CD8-positive, alpha-beta memory T cell (primary cell): Measurements from ENCODE around the gene KRTAP10-11. TPM values are rescaled to one million over a fixed set of nuclear protein-coding genes. Genes with fewer than 3 reads are reported as not detected.
"Not testable (repeated sequence)": the region's sequence is repeated elsewhere in the genome, so short reads cannot be mapped to it uniquely, and the experiment has no call there.

Source experiments
- CTCF ChIA-PET: fragments of 350-600 bp; sonication (Branson Sonifier 250); formaldehyde crosslinking; loops from one replicate; lab custom pipeline; 2021; ENCODE audit warnings: antibody characterized with exemption; lab: Charles Lee
- POLR2A ChIA-PET: fragments of 350-600 bp; sonication (Branson Sonifier 250); formaldehyde crosslinking; loops from one replicate; lab custom pipeline; 2021; ENCODE audit warnings: antibody characterized with exemption; lab: Charles Lee
- DNase-seq, 5 donors: peaks; one replicate each; pipeline versions ENCODE4 v3.0.0 to v3.0.0-alpha.2; 2020 to 2022; ENCODE audit warnings: mixed read lengths in 1 of 5
- H3K27ac ChIP-seq: one replicate; pipeline ENCODE4 v1.7.0; 2013; ENCODE audit warnings: low read depth, mild to moderate bottlenecking, low read length, moderate library complexity
- H3K27me3 ChIP-seq: 2 replicates; pipeline ENCODE4 v1.7.0; 2013; ENCODE audit warnings: low read length, mild to moderate bottlenecking; ENCODE audit not compliant: insufficient read depth, poor library complexity, severe bottlenecking
- H3K36me3 ChIP-seq: 2 replicates; pipeline ENCODE4 v1.7.0; 2013; ENCODE audit warnings: mild to moderate bottlenecking, low read length, moderate library complexity; ENCODE audit not compliant: insufficient read depth
- H3K4me1 ChIP-seq: 2 replicates; pipeline ENCODE4 v1.7.0; 2013; ENCODE audit warnings: mild to moderate bottlenecking, low read length, moderate library complexity; ENCODE audit not compliant: insufficient read depth
- H3K4me3 ChIP-seq: 2 replicates; pipeline ENCODE4 v1.7.0; 2013; ENCODE audit warnings: mild to moderate bottlenecking, low read length
- H3K9me3 ChIP-seq: 2 replicates; pipeline ENCODE4 v1.7.0; 2013; ENCODE audit warnings: mild to moderate bottlenecking, low read length
- H3K27ac Mint-ChIP-seq, 8 donors: one replicate each; pipeline ENCODE4 v1.8.0; 2020 to 2021; ENCODE audit warnings: mixed read lengths in 8 of 8, mild to moderate bottlenecking in 6 of 8, inconsistent platforms in 3 of 8, moderate library complexity in 3 of 8
- H3K27me3 Mint-ChIP-seq, 2 donors: one replicate each; pipeline ENCODE4 v1.8.0; 2020 to 2021; ENCODE audit warnings: mixed read lengths in 2 of 2, mild to moderate bottlenecking in 1 of 2, moderate library complexity in 1 of 2
- H3K36me3 Mint-ChIP-seq, 3 donors: one replicate each; pipeline ENCODE4 v1.8.0; 2020 to 2021; ENCODE audit warnings: mixed read lengths in 3 of 3, inconsistent platforms in 1 of 3, mild to moderate bottlenecking in 1 of 3
- H3K4me1 Mint-ChIP-seq, 3 donors: one replicate each; pipeline ENCODE4 v1.8.0; 2020 to 2021; ENCODE audit warnings: mixed read lengths in 3 of 3, inconsistent platforms in 1 of 3, mild to moderate bottlenecking in 1 of 3
- H3K4me3 Mint-ChIP-seq, 7 donors: one replicate each; pipeline ENCODE4 v1.8.0; 2020 to 2021; ENCODE audit warnings: mixed read lengths in 7 of 7, mild to moderate bottlenecking in 6 of 7, moderate library complexity in 4 of 7, inconsistent platforms in 2 of 7
- H3K9me3 Mint-ChIP-seq, 5 donors: one replicate each; pipeline ENCODE4 v1.8.0; 2020 to 2022; ENCODE audit warnings: mixed read lengths in 5 of 5, mild to moderate bottlenecking in 3 of 5, moderate library complexity in 2 of 5, inconsistent platforms in 1 of 5
- polyA plus RNA-seq: library from polyadenylated mRNA; unstranded; fragments of 300-500 nt; fragmentation: Illumina TruSeq; gene quantifications from one replicate; pipeline ENCODE4 v1.2.3, GENCODE V29; 2021
- total RNA-seq, 2 experiments: library from RNA; stranded (reverse); gene quantifications; one replicate each; pipeline ENCODE4 v1.2.3, GENCODE V29; 2021

The KRTAP10-11 gene
- total and polyA plus RNA-seq, 3 experiments from 2014 or later = not detected

DNA sequence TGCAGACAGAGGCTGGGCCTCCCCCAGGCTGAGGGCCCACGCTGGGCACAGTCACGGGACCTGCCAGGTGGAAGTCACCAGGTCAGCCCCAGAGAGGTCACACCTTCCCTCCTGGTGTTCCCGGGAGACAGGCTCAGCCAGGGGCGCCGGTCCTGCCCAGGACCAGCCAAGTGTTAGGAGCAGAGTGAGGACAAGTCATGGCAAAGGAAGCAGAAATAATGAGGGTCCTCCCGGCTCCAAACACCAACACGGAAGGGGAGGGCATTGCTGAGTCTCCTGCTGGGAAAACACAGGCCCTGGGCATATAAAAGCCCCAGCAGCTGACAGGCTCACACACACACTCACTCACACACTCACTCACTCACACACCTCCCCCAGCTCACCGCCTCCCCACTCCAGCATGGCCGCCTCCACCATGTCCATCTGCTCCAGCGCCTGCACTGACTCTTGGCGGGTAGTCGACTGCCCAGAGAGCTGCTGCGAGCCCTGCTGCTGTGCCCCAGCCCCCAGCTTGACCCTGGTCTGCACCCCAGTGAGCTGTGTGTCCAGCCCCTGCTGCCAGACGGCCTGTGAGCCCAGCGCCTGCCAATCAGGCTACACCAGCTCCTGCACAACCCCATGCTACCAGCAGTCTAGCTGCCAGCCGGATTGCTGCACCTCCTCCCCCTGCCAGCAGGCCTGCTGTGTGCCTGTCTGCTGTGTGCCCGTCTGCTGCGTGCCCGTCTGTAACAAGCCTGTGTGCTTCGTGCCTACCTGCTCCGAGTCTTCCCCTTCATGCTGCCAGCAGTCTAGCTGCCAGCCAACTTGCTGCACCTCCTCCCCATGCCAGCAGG is 9.0 kb upstream of the KRTAP10-11 start, which contains the start of gene KRTAP10-10:
KRTAP10-10 (plus strand) TSS at position 339 of the 833 bp plus-strand sequence; CDS start at position 401, 62 bp downstream.
- Histone ChIP-seq H3K36me3 (no peaks in the 10 kb centered on the region), H3K4me1 (no peaks in the 10 kb centered on the region), H3K9me3 (no peaks in the 10 kb centered on the region), H3K27me3 (no peaks in the 10 kb centered on the region), H3K4me3 (no peak within 1 kb of the TSS), H3K27ac (no peak within 1 kb of the TSS)
- ChIA-PET CTCF (interaction anchor here (1.5 kb wide), 1 partner anchor 18 kb away, joined by 3 read pairs; no protein-coding TSS in a partner anchor), POLR2A (no interaction called here)
- peak within 1 kb of the TSS in 2 of 8 donors; percentile 72 to 90 for H3K27ac Mint-ChIP-seq
- H3K4me3 Mint-ChIP-seq = no peak within 1 kb of the TSS
- peaks cover 0 to 19% (median 0%) of the 10 kb centered on the region in 3 donors for H3K36me3 Mint-ChIP-seq
- no peak for DNase-seq
- peaks cover 2 to 17% of the 10 kb centered on the region in 2 donors for H3K27me3 Mint-ChIP-seq
- H3K9me3 Mint-ChIP-seq = peaks cover 11 to 20% (median 18%) of the 10 kb centered on the region in 5 donors
- H3K4me1 Mint-ChIP-seq = no peaks in the 10 kb centered on the region

DNA sequence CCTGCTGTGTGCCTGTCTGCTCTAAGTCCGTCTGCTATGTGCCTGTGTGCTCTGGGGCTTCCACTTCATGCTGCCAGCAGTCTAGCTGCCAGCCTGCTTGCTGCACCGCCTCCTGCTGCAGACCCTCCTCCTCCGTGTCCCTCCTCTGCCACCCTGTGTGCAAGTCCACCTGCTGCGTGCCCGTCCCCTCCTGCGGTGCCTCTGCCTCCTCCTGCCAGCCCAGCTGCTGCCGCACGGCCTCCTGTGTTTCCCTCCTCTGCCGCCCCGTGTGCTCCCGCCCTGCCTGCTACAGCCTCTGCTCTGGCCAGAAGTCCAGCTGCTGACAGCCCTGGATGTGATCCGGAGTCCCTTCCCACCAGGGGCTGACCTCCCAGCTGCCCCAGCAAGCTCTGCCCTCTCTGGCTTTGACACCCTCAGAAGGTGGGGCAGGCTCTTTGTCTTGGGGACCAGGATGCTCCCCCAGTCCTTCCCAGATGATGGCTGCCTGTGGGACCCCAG is 8.3 kb upstream of the KRTAP10-11 start:
- H3K27me3 ChIP-seq, H3K9me3 ChIP-seq, H3K4me1 ChIP-seq, H3K4me3 ChIP-seq, H3K4me1 Mint-ChIP-seq, H3K36me3 ChIP-seq, H3K4me3 Mint-ChIP-seq, POLR2A ChIA-PET, DNase-seq, H3K27ac ChIP-seq: not testable (repeated sequence)
- Mint-ChIP-seq H3K36me3 (peaks cover 0 to 18% (median 0%) of the 10 kb centered on the region in 3 donors), H3K9me3 (peaks cover 7 to 16% (median 16%) of the 10 kb centered on the region in 5 donors), H3K27me3 (peaks cover 2 to 17% of the 10 kb centered on the region in 2 donors), H3K27ac (peak overlapping the region in 2 of 8 donors; percentile 72 to 90)
- CTCF ChIA-PET = interaction anchor here (1.5 kb wide), 1 partner anchor 18 kb away, joined by 3 read pairs; no protein-coding TSS in a partner anchor

DNA sequence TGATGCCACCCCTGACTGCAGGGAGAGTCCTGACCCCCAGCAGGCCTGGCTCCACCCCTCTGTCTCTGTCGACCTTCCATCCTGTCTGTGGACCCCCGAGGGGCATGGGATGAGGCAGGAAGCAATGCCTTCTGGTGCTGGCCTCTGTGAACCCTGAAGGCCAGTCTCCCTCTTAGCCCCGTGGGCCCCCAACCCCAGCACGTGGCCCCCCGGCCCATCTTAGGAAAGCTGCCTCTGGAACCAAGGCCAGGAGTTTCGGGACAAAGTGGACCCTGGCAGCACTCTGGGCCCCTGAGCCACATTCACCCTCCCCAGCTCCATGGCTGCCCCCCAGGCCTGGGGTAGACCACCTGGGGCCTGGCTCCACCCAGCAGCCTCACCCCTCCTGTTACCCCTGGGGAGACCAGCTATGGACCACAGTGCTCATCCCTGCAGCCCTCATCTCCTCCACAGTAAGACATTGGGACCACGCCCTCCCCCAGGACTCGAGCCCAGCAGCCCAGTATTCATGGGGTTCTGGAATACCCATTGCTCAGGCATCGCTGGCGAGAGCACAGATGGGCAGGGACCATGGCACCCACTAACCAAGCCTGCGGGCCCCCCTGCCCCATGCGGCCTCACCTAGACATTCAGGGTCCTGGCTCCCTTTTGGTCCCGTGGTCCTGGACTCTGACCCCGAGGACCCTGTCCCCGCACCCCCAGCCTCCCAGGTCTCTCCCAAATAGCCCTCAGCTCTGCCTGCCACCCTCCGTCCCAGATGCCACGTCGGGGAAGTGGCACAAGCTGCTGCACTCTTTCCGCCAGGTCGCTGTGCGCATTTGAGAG is 7.5 kb upstream of the KRTAP10-11 start:
- DNase-seq, POLR2A ChIA-PET: not testable (repeated sequence)

DNA sequence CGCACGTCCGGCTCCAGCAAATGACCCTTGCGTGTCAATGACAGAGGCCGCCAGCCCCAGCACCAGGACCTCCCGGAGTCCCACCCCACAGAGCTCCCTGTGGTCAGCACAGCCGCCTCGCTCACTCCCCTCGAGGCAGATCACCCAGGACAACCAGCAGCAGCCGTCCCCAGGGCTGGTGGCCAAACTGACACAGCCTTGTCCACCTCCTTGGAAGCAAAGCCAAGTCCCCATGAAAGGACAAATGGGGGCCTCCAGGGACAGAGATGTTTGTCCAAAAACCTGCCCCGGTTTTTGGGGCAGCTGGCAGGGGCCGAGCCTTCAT is 6.9 kb upstream of the KRTAP10-11 start:
- H3K9me3 ChIP-seq = no peaks in the 10 kb centered on the region
- Mint-ChIP-seq H3K9me3 (peaks cover 15 to 23% (median 21%) of the 10 kb centered on the region in 5 donors), H3K27ac (no peak overlapping the region), H3K4me1 (no peaks in the 10 kb centered on the region), H3K4me3 (no peak overlapping the region), H3K36me3 (peaks cover 0 to 24% (median 1%) of the 10 kb centered on the region in 3 donors), H3K27me3 (peaks cover 2 to 17% of the 10 kb centered on the region in 2 donors)
- no peak overlapping the region for H3K4me3 ChIP-seq
- no peak overlapping the region for H3K27ac ChIP-seq
- H3K27me3 ChIP-seq = no peaks in the 10 kb centered on the region
- ChIA-PET CTCF (no interaction called here), POLR2A (no interaction called here)
- no peaks in the 10 kb centered on the region for H3K4me1 ChIP-seq
- no peak for DNase-seq
- no peaks in the 10 kb centered on the region for H3K36me3 ChIP-seq

More for the DNA sequence above, 7.5 kb upstream of the KRTAP10-11 start:
- peaks cover 0 to 20% (median 1%) of the 10 kb centered on the region in 3 donors for H3K36me3 Mint-ChIP-seq
- not testable (repeated sequence) for H3K9me3 ChIP-seq, H3K27ac ChIP-seq, H3K4me1 ChIP-seq, H3K27me3 ChIP-seq, H3K4me3 ChIP-seq, H3K4me3 Mint-ChIP-seq, H3K36me3 ChIP-seq, H3K4me1 Mint-ChIP-seq, H3K27ac Mint-ChIP-seq
- peaks cover 2 to 17% of the 10 kb centered on the region in 2 donors for H3K27me3 Mint-ChIP-seq
- CTCF ChIA-PET = interaction anchor here (1.5 kb wide), 1 partner anchor 19 kb away, joined by 3 read pairs; no protein-coding TSS in a partner anchor
- peaks cover 10 to 17% (median 16%) of the 10 kb centered on the region in 5 donors for H3K9me3 Mint-ChIP-seq

DNA sequence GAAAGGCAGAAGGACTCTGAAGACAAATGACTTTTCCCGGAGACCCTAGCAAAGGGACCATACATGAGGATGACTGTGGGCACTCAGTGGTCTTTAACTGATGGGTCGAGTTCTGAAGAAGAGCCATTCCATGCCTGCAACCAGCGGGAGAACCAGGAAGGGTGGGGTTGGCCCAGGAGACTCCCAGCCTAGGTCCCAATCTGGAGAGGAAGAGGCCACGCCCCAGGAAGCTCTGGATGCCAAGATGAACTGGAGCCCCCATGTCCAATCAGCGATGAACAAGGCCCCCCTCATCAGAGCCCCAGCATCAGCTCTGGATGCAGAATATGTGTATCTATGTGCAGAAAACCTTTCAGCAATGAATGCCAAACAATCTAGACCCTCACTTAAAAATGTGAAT is 5.5 kb upstream of the KRTAP10-11 start:
- POLR2A ChIA-PET = no interaction called here
- Mint-ChIP-seq H3K4me1 (no peaks in the 10 kb centered on the region), H3K4me3 (no peak overlapping the region), H3K36me3 (peaks cover 1 to 31% (median 5%) of the 10 kb centered on the region in 3 donors), H3K27ac (no peak overlapping the region), H3K27me3 (peaks cover 2 to 17% of the 10 kb centered on the region in 2 donors), H3K9me3 (peaks cover 24 to 34% (median 32%) of the 10 kb centered on the region in 5 donors)
- no peaks in the 10 kb centered on the region for H3K4me1 ChIP-seq
- CTCF ChIA-PET = no interaction called here
- H3K4me3 ChIP-seq = no peak overlapping the region
- no peaks in the 10 kb centered on the region for H3K9me3 ChIP-seq
- DNase-seq = no peak
- H3K36me3 ChIP-seq = no peaks in the 10 kb centered on the region
- no peak overlapping the region for H3K27ac ChIP-seq
- no peaks in the 10 kb centered on the region for H3K27me3 ChIP-seq

GRCh38 chr21:44643741-44644310 is 2.4 kb upstream of the KRTAP10-11 start:
- no peaks in the 10 kb centered on the region for H3K27me3 ChIP-seq
- no peaks in the 10 kb centered on the region for H3K36me3 ChIP-seq
- H3K27me3 Mint-ChIP-seq = peaks cover 2 to 17% of the 10 kb centered on the region in 2 donors
- H3K4me1 Mint-ChIP-seq = peaks cover 0 to 6% (median 5%) of the 10 kb centered on the region in 3 donors
- ChIA-PET POLR2A (interaction anchor here (1.1 kb wide), 1 partner anchor 14 kb away, joined by 3 read pairs; the partner anchor contains the start of gene KRTAP12-3), CTCF (no interaction called here)
- H3K9me3 Mint-ChIP-seq = peaks cover 24 to 38% (median 32%) of the 10 kb centered on the region in 5 donors
- H3K36me3 Mint-ChIP-seq = peaks cover 1 to 31% (median 5%) of the 10 kb centered on the region in 3 donors
- H3K9me3 ChIP-seq = no peaks in the 10 kb centered on the region
- H3K4me3 ChIP-seq = no peak overlapping the region
- H3K27ac ChIP-seq = no peak overlapping the region
- H3K27ac Mint-ChIP-seq = no peak overlapping the region
- H3K4me3 Mint-ChIP-seq = no peak overlapping the region
- no peak for DNase-seq
- H3K4me1 ChIP-seq = no peaks in the 10 kb centered on the region

GRCh38 chr21:44644878-44645277 is 1.3 kb upstream of the KRTAP10-11 start:
- Mint-ChIP-seq H3K27ac (peak overlapping the region in 1 of 8 donors; percentile 9), H3K9me3 (peaks cover 22 to 38% (median 32%) of the 10 kb centered on the region in 5 donors), H3K36me3 (peaks cover 1 to 29% (median 5%) of the 10 kb centered on the region in 3 donors), H3K4me3 (no peak overlapping the region), H3K4me1 (peaks cover 0 to 6% (median 5%) of the 10 kb centered on the region in 3 donors), H3K27me3 (peaks cover 2 to 15% of the 10 kb centered on the region in 2 donors)
- ChIA-PET CTCF (interaction anchor here (0.8 kb wide), 1 partner anchor 15 kb away, joined by 3 read pairs; no protein-coding TSS in a partner anchor), POLR2A (interaction anchor here (1.1 kb wide), 1 partner anchor 12 kb away, joined by 3 read pairs; the partner anchor contains the start of gene KRTAP12-3)
- no peak overlapping the region for H3K27ac ChIP-seq
- no peak for DNase-seq
- no peak overlapping the region for H3K4me3 ChIP-seq
- H3K27me3 ChIP-seq = no peaks in the 10 kb centered on the region
- no peaks in the 10 kb centered on the region for H3K4me1 ChIP-seq
- no peaks in the 10 kb centered on the region for H3K9me3 ChIP-seq
- no peaks in the 10 kb centered on the region for H3K36me3 ChIP-seq
